HepG2 (cell line): ENCODE results near the gene SLC7A4. TPM values are rescaled to one million over a fixed set of nuclear protein-coding genes. Genes with fewer than 3 reads are reported as not detected.

ENCODE experiments used
- ATAC-seq: fragments of 200-7000 bp; cut with Tn5 transposase; 3 replicates; pipeline ENCODE4 v1.9.1; 2020; ENCODE audit warnings: mild to moderate bottlenecking, moderate library complexity
- BruUV-seq: library from RNA; stranded (reverse); fragments of 400-500 nt; replicated peaks from 2 replicates; lab custom pipeline; 2021; lab: Mats Ljungman, UMichigan
- CTCF ChIA-PET: fragments of 300-600 bp; formaldehyde crosslinking; extraction: SDS; loops from one replicate; lab custom pipeline; 2021; ENCODE audit warnings: low total read pairs, inconsistent platforms, low intra/inter-chr PET ratio; lab: Yijun Ruan, JAX
- POLR2A ChIA-PET: fragments of 350-600 bp; sonication (Branson Sonifier 250); formaldehyde crosslinking; loops from one replicate; lab custom pipeline; 2020; ENCODE audit warnings: antibody characterized with exemption, inconsistent platforms; lab: Yijun Ruan, JAX
- DNase-seq: peaks from one replicate; pipeline ENCODE4 v3.0.0-alpha.2; 2015; ENCODE audit warnings: low spot score
- FAIRE-seq: peaks from 3 replicates; lab custom pipeline; 2011; peaks lifted over from hg19 to GRCh38; lab: Jason Lieb, UNC
- H2AFZ ChIP-seq: one replicate; pipeline ENCODE4 v1.6.1; 2011; ENCODE audit warnings: low read length, inconsistent platforms
- H3K27ac ChIP-seq: fragments of 300-600 bp; 3 replicates; pipeline ENCODE4 v1.8.0; 2011; ENCODE audit warnings: mixed run types, mild to moderate bottlenecking, mixed read lengths, low read length, inconsistent platforms; ENCODE audit not compliant: insufficient read depth; ENCODE audit errors: extremely low read length
- H3K27me3 ChIP-seq, 2 experiments: fragments of 200-600 bp in 1 of 2; 2 replicates in 1 of 2; 3 replicates in 1 of 2; pipeline versions ENCODE4 v1.6.0 to v1.8.0; 2011; ENCODE audit warnings: low read length in 2 of 2, mild to moderate bottlenecking in 2 of 2, moderate library complexity in 2 of 2, inconsistent platforms in 1 of 2; ENCODE audit not compliant: insufficient read depth in 2 of 2, control insufficient read depth in 1 of 2
- H3K36me3 ChIP-seq, 2 experiments: fragments of 200-600 bp in 1 of 2; replicated peaks in 1 of 2; 2 replicates in 1 of 2; 3 replicates in 1 of 2; pipeline versions ENCODE4 v1.5.1 to v1.8.0; 2011; ENCODE audit warnings: low read length in 2 of 2, inconsistent platforms in 1 of 2; ENCODE audit not compliant: insufficient read depth in 2 of 2, control insufficient read depth in 1 of 2
- H3K4me1 ChIP-seq: 2 replicates; pipeline ENCODE4 v1.5.1; 2012; ENCODE audit warnings: low read length, inconsistent platforms; ENCODE audit not compliant: insufficient read depth
- H3K4me2 ChIP-seq: 2 replicates; pipeline ENCODE4 v1.6.0; 2011; ENCODE audit warnings: low read depth, low read length, inconsistent platforms
- H3K4me3 ChIP-seq, 3 experiments: fragments of 200-600 bp in 1 of 3; sonication (generic), shearing (Covaris generic) in 1 of 3; replicated peaks in 1 of 3; 2 replicates each; pipeline ENCODE4 v1.5.1; 2011 to 2016; ENCODE audit warnings: low read length in 3 of 3, inconsistent platforms in 2 of 3, low read depth in 2 of 3, mild to moderate bottlenecking in 2 of 3, control low read depth in 1 of 3, mixed read lengths in 1 of 3; ENCODE audit not compliant: insufficient read depth in 1 of 3
- H3K79me2 ChIP-seq: one replicate; pipeline ENCODE4 v1.6.1; 2011; ENCODE audit warnings: low read length, inconsistent platforms; ENCODE audit not compliant: insufficient read depth
- H3K9ac ChIP-seq: 2 replicates; pipeline ENCODE4 v1.6.0; 2011; ENCODE audit warnings: mild to moderate bottlenecking, low read depth, low read length, inconsistent platforms; ENCODE audit not compliant: insufficient read depth
- H3K9me3 ChIP-seq: 2 replicates; pipeline ENCODE4 v1.5.1; 2012; ENCODE audit warnings: mild to moderate bottlenecking, low read length
- H4K20me1 ChIP-seq: 2 replicates; pipeline ENCODE4 v1.6.0; 2011; ENCODE audit warnings: inconsistent platforms, mild to moderate bottlenecking, low read length, moderate library complexity; ENCODE audit not compliant: insufficient read depth
- ARID2 ChIP-seq: sonication (generic); formaldehyde crosslinking; IDR thresholded peaks from 2 replicates; pipeline ENCODE4 v1.8.1; 2022; ENCODE audit warnings: mild to moderate bottlenecking, missing genetic modification reagents, borderline replicate concordance
- ATAD3A ChIP-seq: sonication (generic); formaldehyde crosslinking; IDR thresholded peaks from 2 replicates; pipeline ENCODE4 v1.4.0; 2020; ENCODE audit warnings: missing genetic modification reagents
- EP300 ChIP-seq, 3 experiments: sonication (generic) in 1 of 3; formaldehyde crosslinking in 1 of 3; IDR thresholded peaks; 2 replicates each; pipeline versions ENCODE4 v1.5.1 to v1.6.1; 2011 to 2020; ENCODE audit warnings: low read depth in 2 of 3, low read length in 2 of 3, borderline replicate concordance in 1 of 3, improper control_type of control experiment in 1 of 3, mild to moderate bottlenecking in 1 of 3, missing genetic modification reagents in 1 of 3, moderate library complexity in 1 of 3
- HIVEP1 ChIP-seq: sonication (generic); formaldehyde crosslinking; IDR thresholded peaks from 2 replicates; pipeline ENCODE4 v1.4.0; 2020; ENCODE audit warnings: mild to moderate bottlenecking, missing genetic modification reagents
- NCOA5 ChIP-seq: sonication (generic); formaldehyde crosslinking; IDR thresholded peaks from 2 replicates; pipeline ENCODE4 v1.4.0; 2020; ENCODE audit warnings: missing genetic modification reagents
- NFYB ChIP-seq: sonication (generic); formaldehyde crosslinking; IDR thresholded peaks from 2 replicates; pipeline ENCODE4 v1.4.0; 2020; ENCODE audit warnings: missing genetic modification reagents
- NR2C2 ChIP-seq: sonication (generic); formaldehyde crosslinking; IDR thresholded peaks from 2 replicates; pipeline ENCODE4 v1.4.0; 2020; ENCODE audit warnings: missing genetic modification reagents, mild to moderate bottlenecking, moderate library complexity, borderline replicate concordance
- ONECUT2 ChIP-seq: sonication (generic); formaldehyde crosslinking; IDR thresholded peaks from 2 replicates; pipeline ENCODE4 v1.4.0; 2020; ENCODE audit warnings: missing genetic modification reagents
- SMAD9 ChIP-seq: sonication (generic); formaldehyde crosslinking; IDR thresholded peaks from 2 replicates; pipeline ENCODE4 v1.5.1; 2020; ENCODE audit warnings: mild to moderate bottlenecking, missing genetic modification reagents
- ZNF17 ChIP-seq: sonication (generic); formaldehyde crosslinking; IDR thresholded peaks from 2 replicates; pipeline ENCODE4 v1.5.0; 2020; ENCODE audit warnings: mild to moderate bottlenecking, missing genetic modification reagents
- ZNF274 ChIP-seq: sonication (generic); formaldehyde crosslinking; IDR thresholded peaks from 2 replicates; pipeline ENCODE4 v1.5.1; 2020; ENCODE audit warnings: mild to moderate bottlenecking, missing genetic modification reagents
- ZNF367 ChIP-seq: sonication (generic); formaldehyde crosslinking; IDR thresholded peaks from 2 replicates; pipeline ENCODE4 v1.4.0; 2020; ENCODE audit warnings: missing genetic modification reagents, borderline replicate concordance
- ZNF569 ChIP-seq: sonication (generic); formaldehyde crosslinking; IDR thresholded peaks from 2 replicates; pipeline ENCODE4 v1.5.0; 2020; ENCODE audit warnings: mild to moderate bottlenecking, missing genetic modification reagents, moderate library complexity, borderline replicate concordance
- ZNF75D ChIP-seq: sonication (generic); formaldehyde crosslinking; IDR thresholded peaks from 2 replicates; pipeline ENCODE4 v1.8.1; 2023; ENCODE audit warnings: missing genetic modification reagents, mild to moderate bottlenecking, borderline replicate concordance
- ZNF766 ChIP-seq: sonication (generic); formaldehyde crosslinking; IDR thresholded peaks from 2 replicates; pipeline ENCODE4 v1.5.0; 2020; ENCODE audit warnings: missing genetic modification reagents, borderline replicate concordance
- ZNF891 ChIP-seq: sonication (generic); formaldehyde crosslinking; IDR thresholded peaks from 2 replicates; pipeline ENCODE4 v1.5.0; 2020; ENCODE audit warnings: mild to moderate bottlenecking, missing genetic modification reagents
- WGBS: methylation state at CpG from one replicate; pipeline ENCODE4 v1.1.6; 2017; ENCODE audit warnings: low lambda C conversion rate; 5-methylcytosine and 5-hydroxymethylcytosine counted together
- in situ Hi-C: cut with HindIII; loops from 2 replicates; pipeline ENCODE4 v1.10.0; 2017; ENCODE audit warnings: low pct_unique_long_range_greater_than_20kb; ENCODE audit not compliant: extremely low pct_ligation_motif_present
- intact Hi-C: fragments of 100-400 bp; cut with micrococcal nuclease; formaldehyde crosslinking; loops from one replicate; pipeline ENCODE4 v1.10.0; 2022; ENCODE audit not compliant: unreplicated experiment
- polyA plus RNA-seq, 8 experiments: library from polyadenylated mRNA; depleted of rRNA in 3 of 8; stranded (reverse) in 7 of 8; unstranded in 1 of 8; fragments of >200 nt; fragmentation: Illumina TruSeq in 4 of 8; extraction: Trizol in 4 of 8; gene quantifications; 2 replicates each; pipeline versions ENCODE4 v1.2.1 to v1.2.3, GENCODE V29; 2011 to 2016; ENCODE audit warnings: low read depth in 4 of 8, missing spikeins in 1 of 8, mixed read lengths in 1 of 8; ENCODE audit not compliant: insufficient read depth in 1 of 8
- total RNA-seq, 5 experiments: library from RNA; depleted of rRNA; stranded (reverse); fragments of >200 nt; fragmentation: Illumina TruSeq; extraction: Trizol; gene quantifications; 2 replicates each; pipeline ENCODE4 v1.2.3, GENCODE V29; 2016; ENCODE audit warnings: low read depth in 1 of 5
- TF ChIP-seq, protein P1 (sequence below): sonication (generic); formaldehyde crosslinking; IDR thresholded peaks from 2 replicates; pipeline ENCODE4 v1.5.0; 2020; ENCODE audit warnings: missing genetic modification reagents, mild to moderate bottlenecking, borderline replicate concordance
- TF ChIP-seq, protein P2 (sequence below): sonication (generic); IDR thresholded peaks from 2 replicates; pipeline ENCODE4 v1.6.1; 2016; ENCODE audit warnings: low read depth, borderline replicate concordance
- TF ChIP-seq, protein P3 (sequence below): sonication (generic); formaldehyde crosslinking; IDR thresholded peaks from 2 replicates; pipeline ENCODE4 v1.8.1; 2023; ENCODE audit warnings: mild to moderate bottlenecking, inconsistent platforms, moderate library complexity, missing genetic modification reagents, borderline replicate concordance

Gene SLC7A4
- total and polyA plus RNA-seq, 2 of the 13 experiments (the other 11 are each of a cell fraction or from before 2014, with no cell fraction given) = not detected

DNA sequence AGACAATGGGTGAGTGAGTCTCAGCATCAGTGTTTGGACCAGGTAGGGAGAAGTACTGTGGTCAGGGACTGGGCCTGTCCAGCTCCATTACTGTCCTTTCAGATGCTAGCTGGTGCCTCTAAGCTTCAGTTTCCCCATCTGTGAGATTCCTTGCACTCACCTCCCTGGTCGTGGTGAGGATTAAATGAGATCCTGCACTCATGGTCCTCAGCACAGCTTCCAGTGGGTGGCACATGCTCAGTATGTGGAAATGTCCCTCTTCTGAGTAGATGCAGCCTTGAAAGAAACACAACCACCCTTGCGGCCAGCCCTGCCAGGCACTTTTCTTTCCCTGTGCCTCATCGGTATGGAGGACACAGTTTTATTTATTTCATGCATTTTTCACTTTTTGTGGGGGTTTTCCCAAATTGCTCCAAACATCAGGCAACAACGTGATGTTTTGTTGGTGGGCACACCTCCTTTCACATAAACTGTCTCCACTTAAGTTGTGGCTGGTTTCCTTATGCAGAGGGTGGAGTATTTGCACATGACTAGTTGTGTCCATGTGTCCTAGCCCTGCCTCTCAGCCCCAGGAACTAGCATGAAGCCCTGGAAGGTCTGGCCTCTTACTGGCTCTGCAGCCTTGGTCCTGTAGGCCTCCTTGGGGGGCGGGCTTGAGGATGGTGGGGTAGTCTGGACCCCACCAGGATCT, 49.1 kb downstream of the SLC7A4 start:
- in situ Hi-C loops (no loop called here), intact Hi-C loops (no loop called here)
- Histone ChIP-seq H3K36me3 (peaks cover 0 to 15% of the 10 kb centered on the region in 2 experiments; a peak in 4 of 5 replicates), H3K4me3 (peak overlapping the region; percentile 67 to 98 (median 83); a peak in 5 of 6 replicates), H3K9ac (peak overlapping the region; percentile 79), H3K4me2 (peak overlapping the region; percentile 97), H4K20me1 (no peaks in the 10 kb centered on the region), H3K27me3 (no peaks in the 10 kb centered on the region; a peak in 1 of 5 replicates), H3K9me3 (0 out of 2 replicates have a peak, but pooled peaks cover 4% of the 10 kb centered on the region), H3K79me2 (peaks cover 11% of the 10 kb centered on the region), H3K27ac (no peak overlapping the region), H3K4me1 (peaks cover 39% of the 10 kb centered on the region), H2AFZ (no peak overlapping the region)
- TF ChIP-seq ZNF274 = no peak
- no peak for TF ChIP-seq NCOA5 (CRISPR knock-in tag)
- TF ChIP-seq SMAD9 (CRISPR knock-in tag) = no peak
- no peak for TF ChIP-seq NFYB
- TF ChIP-seq HIVEP1 (CRISPR knock-in tag) = no peak
- no peak for TF ChIP-seq ARID2 (CRISPR knock-in tag)
- no peak for TF ChIP-seq ZNF17 (CRISPR knock-in tag)
- TF ChIP-seq NR2C2 (CRISPR knock-in tag) = no peak
- TF ChIP-seq, protein P1, sequence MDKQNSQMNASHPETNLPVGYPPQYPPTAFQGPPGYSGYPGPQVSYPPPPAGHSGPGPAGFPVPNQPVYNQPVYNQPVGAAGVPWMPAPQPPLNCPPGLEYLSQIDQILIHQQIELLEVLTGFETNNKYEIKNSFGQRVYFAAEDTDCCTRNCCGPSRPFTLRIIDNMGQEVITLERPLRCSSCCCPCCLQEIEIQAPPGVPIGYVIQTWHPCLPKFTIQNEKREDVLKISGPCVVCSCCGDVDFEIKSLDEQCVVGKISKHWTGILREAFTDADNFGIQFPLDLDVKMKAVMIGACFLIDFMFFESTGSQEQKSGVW (CRISPR knock-in tag) = no peak
- TF ChIP-seq, protein P2, sequence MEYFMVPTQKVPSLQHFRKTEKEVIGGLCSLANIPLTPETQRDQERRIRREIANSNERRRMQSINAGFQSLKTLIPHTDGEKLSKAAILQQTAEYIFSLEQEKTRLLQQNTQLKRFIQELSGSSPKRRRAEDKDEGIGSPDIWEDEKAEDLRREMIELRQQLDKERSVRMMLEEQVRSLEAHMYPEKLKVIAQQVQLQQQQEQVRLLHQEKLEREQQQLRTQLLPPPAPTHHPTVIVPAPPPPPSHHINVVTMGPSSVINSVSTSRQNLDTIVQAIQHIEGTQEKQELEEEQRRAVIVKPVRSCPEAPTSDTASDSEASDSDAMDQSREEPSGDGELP = no peak
- no peak for TF ChIP-seq ZNF75D (CRISPR knock-in tag)
- no peak for TF ChIP-seq ZNF367
- no peak for TF ChIP-seq ZNF766 (CRISPR knock-in tag)
- TF ChIP-seq ATAD3A = no peak
- TF ChIP-seq ONECUT2 (CRISPR knock-in tag) = no peak
- no peak for TF ChIP-seq EP300 (IDR thresholded peaks at IDR 0.05; ENCODE audit: low read depth in 2 of 2, low read length in 2 of 2)
- no peak for TF ChIP-seq EP300 (CRISPR knock-in tag; IDR thresholded peaks at IDR 0.05; ENCODE audit: borderline replicate concordance)
- TF ChIP-seq ZNF569 (CRISPR knock-in tag) = no peak
- TF ChIP-seq, protein P3, sequence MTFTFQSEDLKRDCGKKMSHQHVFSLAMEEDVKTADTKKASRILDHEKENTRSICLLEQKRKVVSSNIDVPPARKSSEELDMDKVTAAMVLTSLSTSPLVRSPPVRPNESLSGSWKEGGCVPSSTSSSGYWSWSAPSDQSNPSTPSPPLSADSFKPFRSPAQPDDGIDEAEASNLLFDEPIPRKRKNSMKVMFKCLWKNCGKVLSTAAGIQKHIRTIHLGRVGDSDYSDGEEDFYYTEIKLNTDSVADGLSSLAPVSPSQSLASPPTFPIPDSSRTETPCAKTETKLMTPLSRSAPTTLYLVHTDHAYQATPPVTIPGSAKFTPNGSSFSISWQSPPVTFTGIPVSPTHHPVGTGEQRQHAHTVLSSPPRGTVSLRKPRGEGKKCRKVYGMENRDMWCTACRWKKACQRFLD (CRISPR knock-in tag) = no peak
- TF ChIP-seq ZNF891 (CRISPR knock-in tag) = no peak
- DNase-seq (no peak), ATAC-seq (no peak), FAIRE-seq (no peak)
- ChIA-PET CTCF (no interaction called here), POLR2A (interaction anchor here (2.0 to 4.3 kb wide), 4 partner anchors 12 to 26 kb away, joined by 5 to 45 read pairs (median 39); partner anchors contain the start of gene THAP7)
- BruUV-seq = no TSS peak
- 69% methylated on average over 4 of the region's 5 CpGs for WGBS
